OCI-LY3 (cell line): ENCODE data around the gene GJA9.

Experiments
- H2AFZ ChIP-seq: fragments of 200-600, 300-600 bp; shearing (Covaris generic); 2 replicates; pipeline ENCODE4 v1.6.0; 2014; ENCODE audit warnings: antibody characterized with exemption, low read depth, low read length
- H3K27ac ChIP-seq: fragments of 200-600, 300-600 bp; sonication (generic); 2 replicates; pipeline ENCODE4 v1.5.1; 2014; ENCODE audit warnings: mild to moderate bottlenecking, low read length, moderate library complexity, mixed read lengths
- H3K27me3 ChIP-seq: fragments of 200-600, 300-600 bp; sonication (generic); 2 replicates; pipeline ENCODE4 v1.6.1; 2014; ENCODE audit warnings: low read depth, low read length, mixed read lengths
- H3K36me3 ChIP-seq: fragments of 200-600, 300-600 bp; sonication (generic); replicated peaks from 2 replicates; pipeline ENCODE3; 2014; ENCODE audit warnings: low read depth, low read length, mixed read lengths
- H3K4me1 ChIP-seq: fragments of 300-600, 200-600 bp; sonication (generic); 2 replicates; pipeline ENCODE4 v1.6.1; 2014; ENCODE audit warnings: low read length, mixed read lengths
- H3K4me2 ChIP-seq: fragments of 200-600, 300-600 bp; sonication (generic); 2 replicates; pipeline ENCODE4 v1.6.1; 2014; ENCODE audit warnings: low read length, mixed read lengths
- H3K4me3 ChIP-seq: fragments of 300-600, 200-600 bp; sonication (generic); 2 replicates; pipeline ENCODE4 v1.5.1; 2014; ENCODE audit warnings: antibody characterized with exemption, mild to moderate bottlenecking, low read length, moderate library complexity
- H3K79me2 ChIP-seq: fragments of 300-600, 200-600 bp; shearing (Covaris generic); 2 replicates; pipeline ENCODE4 v1.6.1; 2014; ENCODE audit warnings: mild to moderate bottlenecking, low read length, mixed read lengths
- H3K9ac ChIP-seq: fragments of 300-600, 200-600 bp; shearing (Covaris generic); 2 replicates; pipeline ENCODE4 v1.6.0; 2014; ENCODE audit warnings: mild to moderate bottlenecking, low read length, moderate library complexity
- H3K9me3 ChIP-seq: fragments of 200-600, 300-600 bp; shearing (Covaris generic); 2 replicates; pipeline ENCODE4 v1.6.1; 2014; ENCODE audit warnings: low read length, mixed read lengths; ENCODE audit not compliant: insufficient read depth
- H4K20me1 ChIP-seq: fragments of 200-600, 300-600 bp; sonication (generic); 2 replicates; pipeline ENCODE4 v1.6.1; 2016; ENCODE audit warnings: low read length, mixed read lengths; ENCODE audit not compliant: insufficient read depth
- EZH2phosphoT487 ChIP-seq: fragments of 200-600 bp; shearing (Covaris generic); IDR thresholded peaks from 2 replicates; pipeline ENCODE4 v1.6.1; 2018; ENCODE audit warnings: antibody characterized with exemption, mixed run types, low read depth
- TF ChIP-seq, protein P1 (sequence below): fragments of 200-600, 300-600 bp; sonication (generic); IDR thresholded peaks from 2 replicates; pipeline ENCODE4 v1.5.1; 2014; ENCODE audit warnings: antibody characterized with exemption, low read length, low read depth

GJA9 gene

GRCh38 chr1:38826262-38826661, 55.1 kb downstream of the GJA9 start:
- Histone ChIP-seq H3K27ac (no peak overlapping the region), H3K4me2 (no peak overlapping the region), H3K9ac (no peak overlapping the region), H3K4me3 (no peak overlapping the region), H3K36me3 (no peaks in the 10 kb centered on the region), H3K9me3 (no peaks in the 10 kb centered on the region), H3K27me3 (peaks cover 12% of the 10 kb centered on the region), H4K20me1 (no peaks in the 10 kb centered on the region), H3K4me1 (no peaks in the 10 kb centered on the region), H3K79me2 (no peaks in the 10 kb centered on the region), H2AFZ (no peak overlapping the region)
- TF ChIP-seq, protein P1, sequence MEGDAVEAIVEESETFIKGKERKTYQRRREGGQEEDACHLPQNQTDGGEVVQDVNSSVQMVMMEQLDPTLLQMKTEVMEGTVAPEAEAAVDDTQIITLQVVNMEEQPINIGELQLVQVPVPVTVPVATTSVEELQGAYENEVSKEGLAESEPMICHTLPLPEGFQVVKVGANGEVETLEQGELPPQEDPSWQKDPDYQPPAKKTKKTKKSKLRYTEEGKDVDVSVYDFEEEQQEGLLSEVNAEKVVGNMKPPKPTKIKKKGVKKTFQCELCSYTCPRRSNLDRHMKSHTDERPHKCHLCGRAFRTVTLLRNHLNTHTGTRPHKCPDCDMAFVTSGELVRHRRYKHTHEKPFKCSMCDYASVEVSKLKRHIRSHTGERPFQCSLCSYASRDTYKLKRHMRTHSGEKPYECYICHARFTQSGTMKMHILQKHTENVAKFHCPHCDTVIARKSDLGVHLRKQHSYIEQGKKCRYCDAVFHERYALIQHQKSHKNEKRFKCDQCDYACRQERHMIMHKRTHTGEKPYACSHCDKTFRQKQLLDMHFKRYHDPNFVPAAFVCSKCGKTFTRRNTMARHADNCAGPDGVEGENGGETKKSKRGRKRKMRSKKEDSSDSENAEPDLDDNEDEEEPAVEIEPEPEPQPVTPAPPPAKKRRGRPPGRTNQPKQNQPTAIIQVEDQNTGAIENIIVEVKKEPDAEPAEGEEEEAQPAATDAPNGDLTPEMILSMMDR, result no peak
- no peak for TF ChIP-seq EZH2phosphoT487
